HG03060 (cell line): ENCODE data around the gene DCTN2.
"Not testable (repeated sequence)": the region's sequence is repeated elsewhere in the genome, so short reads cannot be mapped to it uniquely, and the experiment has no call there.

Experiments
- ATAC-seq: cut with Tn5 transposase; IDR thresholded peaks from one replicate; pipeline ENCODE4 v1.9.1; 2021; ENCODE audit warnings: low read depth, moderate number of reproducible peaks; ENCODE audit not compliant: unreplicated experiment

The DCTN2 gene

DNA sequence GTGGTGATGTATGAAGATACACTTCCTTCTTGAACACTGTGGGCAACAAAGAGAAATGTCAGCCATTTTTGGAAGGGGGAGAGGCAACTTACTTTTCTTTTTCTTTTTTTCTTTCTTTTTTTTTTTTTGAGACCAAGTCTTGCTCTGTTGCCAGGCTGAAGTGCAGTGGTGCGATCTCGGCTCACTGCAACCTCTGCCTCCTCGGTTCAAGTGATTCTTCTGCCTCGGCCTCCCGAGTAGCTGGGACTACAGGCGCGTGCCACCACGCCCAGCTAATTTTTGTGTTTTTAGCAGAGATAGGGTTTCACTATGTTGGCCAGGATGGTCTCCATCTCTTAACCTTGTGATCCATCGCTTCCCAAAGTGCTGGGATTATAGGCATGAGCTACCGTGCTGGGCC is 29.3 kb downstream of the DCTN2 start:
- not testable (repeated sequence) for ATAC-seq

- no peak for ATAC-seq
These were observed 29.8 kb downstream of the DCTN2 start for GRCh38 chr12:57517187-57517586.

- no peak for ATAC-seq
These were observed 30.3 kb downstream of the DCTN2 start for GRCh38 chr12:57516617-57517153.

GRCh38 chr12:57515934-57516541 is 31.0 kb downstream of the DCTN2 start:
- no peak for ATAC-seq

DNA sequence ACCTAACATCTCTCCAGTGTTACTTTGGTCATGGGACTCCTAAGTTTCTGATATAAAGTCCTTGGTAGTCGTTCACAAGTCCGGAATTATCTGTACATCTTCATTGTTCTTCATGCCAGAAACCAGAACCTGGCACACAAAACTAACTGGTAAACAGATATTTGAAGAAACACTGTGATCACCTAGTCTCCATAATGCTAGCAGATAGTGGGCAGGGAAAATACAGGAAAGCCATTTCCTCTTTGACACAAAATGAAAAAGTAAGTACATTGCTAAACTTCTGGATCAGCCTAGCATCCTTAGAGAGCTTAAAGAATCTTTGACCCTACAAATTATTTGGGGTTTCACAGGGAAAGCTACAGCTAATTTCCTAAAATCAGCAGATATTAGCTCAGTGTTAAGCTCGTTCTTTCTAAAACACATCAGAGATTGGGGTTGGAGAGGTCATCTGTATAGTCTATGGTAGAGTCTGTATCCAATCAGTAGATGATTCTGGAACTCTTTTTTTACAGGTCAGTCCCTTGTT is 31.5 kb downstream of the DCTN2 start:
- ATAC-seq: no peak

- no peak for ATAC-seq
These were observed 32.1 kb downstream of the DCTN2 start for GRCh38 chr12:57514720-57515407.

DNA sequence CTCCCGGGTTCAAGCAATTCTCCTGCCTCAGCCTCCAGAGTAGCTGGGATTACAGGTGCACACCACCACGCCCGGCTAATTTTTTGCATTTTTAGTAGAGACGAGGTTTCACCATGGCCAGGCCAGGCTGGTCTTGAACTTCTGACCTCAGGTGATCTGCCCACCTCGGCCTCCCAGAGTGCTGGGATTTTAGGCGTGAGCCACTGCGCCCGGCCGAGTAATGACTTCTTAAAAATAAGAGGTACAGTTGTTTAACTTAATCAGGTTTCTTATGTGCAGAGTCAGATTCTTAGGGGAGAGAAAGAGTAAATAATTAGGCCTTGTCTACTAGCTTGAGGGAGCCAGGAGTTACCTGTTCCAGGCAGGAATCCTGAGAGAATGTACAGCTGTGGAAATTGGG is 32.7 kb downstream of the DCTN2 start:
- not testable (repeated sequence) for ATAC-seq

- not testable (repeated sequence) for ATAC-seq
These were observed 33.3 kb downstream of the DCTN2 start for GRCh38 chr12:57513677-57514076.

DNA sequence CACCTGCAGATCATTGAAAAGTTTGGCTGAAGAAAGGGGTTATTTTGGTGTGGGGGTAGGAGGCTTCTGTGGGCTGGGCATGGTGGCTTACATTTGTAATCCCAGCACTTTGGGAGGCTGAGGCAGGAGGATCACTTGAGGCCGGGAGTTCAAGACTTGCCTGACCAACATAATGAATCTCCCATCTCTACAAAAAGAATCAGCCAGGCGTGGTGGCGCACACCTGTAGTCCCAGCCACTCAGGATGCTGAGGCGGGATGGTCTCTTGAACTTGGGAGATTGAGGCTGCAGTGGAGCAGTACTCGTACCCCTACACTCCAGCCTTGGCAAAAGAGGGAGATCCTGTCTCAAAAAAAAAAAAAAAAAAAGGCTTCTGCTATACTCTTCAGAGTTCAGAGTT is 33.7 kb downstream of the DCTN2 start:
- ATAC-seq: no peak

- no peak for ATAC-seq
These were observed 34.3 kb downstream of the DCTN2 start for GRCh38 chr12:57512665-57513064.

- no peak for ATAC-seq
These were observed 35.2 kb downstream of the DCTN2 start for GRCh38 chr12:57511588-57512325.

- no peak for ATAC-seq
These were observed 35.8 kb downstream of the DCTN2 start for GRCh38 chr12:57511161-57511560.

GRCh38 chr12:57507796-57508195 is 39.2 kb downstream of the DCTN2 start:
- ATAC-seq: not testable (repeated sequence)

DNA sequence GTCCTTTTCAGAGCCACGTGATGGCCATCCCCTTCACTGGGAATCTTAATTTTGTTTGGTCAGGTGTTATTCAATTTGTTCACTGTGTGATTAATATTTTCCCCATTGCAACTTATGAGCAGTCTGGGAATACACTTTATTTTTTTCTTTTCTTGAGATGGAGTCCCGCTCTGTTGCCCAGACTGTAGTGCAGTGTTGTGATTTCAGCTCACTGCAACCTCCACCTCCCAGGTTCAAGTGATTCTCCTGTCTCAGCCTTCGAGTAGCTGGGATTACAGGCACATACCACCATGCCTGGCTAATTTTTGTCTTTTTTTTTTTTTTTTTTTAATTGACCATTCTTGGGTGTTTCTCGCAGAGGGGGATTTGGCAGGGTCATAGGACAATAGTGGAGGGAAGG is 40.5 kb downstream of the DCTN2 start:
- not testable (repeated sequence) for ATAC-seq

DNA sequence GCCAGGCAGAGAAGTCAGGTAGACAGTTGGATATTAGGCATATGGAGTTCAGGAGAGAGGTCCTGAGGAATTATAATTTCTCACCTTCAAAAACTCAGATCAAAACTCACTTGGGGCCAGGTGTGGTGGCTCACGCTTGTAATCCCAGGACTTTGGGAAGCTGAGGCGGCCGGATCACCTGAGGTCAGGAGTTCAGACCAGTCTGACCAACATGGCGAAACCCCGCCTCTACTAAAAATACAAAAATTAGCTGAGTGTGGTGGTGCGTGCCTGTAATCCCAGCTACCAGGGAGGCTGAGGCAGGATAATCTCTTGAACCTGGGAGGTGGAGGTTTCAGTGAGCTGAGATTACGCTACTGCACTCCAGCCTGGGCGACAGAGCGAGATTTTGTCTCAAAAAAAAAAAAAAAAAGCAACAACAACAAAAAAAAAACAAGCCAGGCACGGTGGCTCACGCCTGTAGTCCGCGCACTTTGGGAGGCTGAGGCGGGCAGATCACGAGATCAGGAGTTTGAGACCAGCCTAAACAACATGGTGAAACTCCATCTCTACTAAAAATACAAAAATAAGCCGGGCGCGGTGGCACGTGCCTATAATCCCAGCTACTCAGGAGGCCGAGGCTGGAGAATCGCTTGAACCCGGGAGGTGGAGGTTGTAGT is 44.6 kb downstream of the DCTN2 start:
- ATAC-seq: not testable (repeated sequence)

- no peak for ATAC-seq
These were observed 46.8 kb downstream of the DCTN2 start for GRCh38 chr12:57500213-57500612.

DNA sequence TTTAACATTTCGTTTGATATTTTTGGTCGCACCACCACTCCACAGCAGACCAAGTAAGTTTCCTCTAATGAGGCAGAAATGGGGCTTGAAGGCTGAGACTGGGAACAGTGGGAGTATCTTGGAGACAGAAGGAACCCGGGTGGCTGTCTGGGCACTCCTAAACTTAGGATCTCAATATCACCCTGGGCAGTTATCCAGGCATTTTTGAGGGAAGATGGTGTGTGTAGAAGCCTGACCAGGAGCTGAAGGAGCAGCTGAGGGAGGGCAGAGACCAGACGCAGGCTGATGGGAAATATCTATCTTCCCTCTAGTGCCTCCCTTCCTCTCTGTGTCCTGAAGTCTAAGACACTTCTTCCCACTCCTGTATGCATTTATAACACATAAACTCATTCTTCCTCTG is 48.4 kb downstream of the DCTN2 start:
- ATAC-seq: no peak

GRCh38 chr12:57498132-57498502 is 48.9 kb downstream of the DCTN2 start:
- ATAC-seq: no peak

- ATAC-seq: no peak
These were observed 49.5 kb downstream of the DCTN2 start for GRCh38 chr12:57497223-57498131.

- ATAC-seq: no peak
These were observed 50.2 kb downstream of the DCTN2 start for GRCh38 chr12:57496822-57497221.
